Measurements from ENCODE around the gene LEMD3.

Gene LEMD3

DNA sequence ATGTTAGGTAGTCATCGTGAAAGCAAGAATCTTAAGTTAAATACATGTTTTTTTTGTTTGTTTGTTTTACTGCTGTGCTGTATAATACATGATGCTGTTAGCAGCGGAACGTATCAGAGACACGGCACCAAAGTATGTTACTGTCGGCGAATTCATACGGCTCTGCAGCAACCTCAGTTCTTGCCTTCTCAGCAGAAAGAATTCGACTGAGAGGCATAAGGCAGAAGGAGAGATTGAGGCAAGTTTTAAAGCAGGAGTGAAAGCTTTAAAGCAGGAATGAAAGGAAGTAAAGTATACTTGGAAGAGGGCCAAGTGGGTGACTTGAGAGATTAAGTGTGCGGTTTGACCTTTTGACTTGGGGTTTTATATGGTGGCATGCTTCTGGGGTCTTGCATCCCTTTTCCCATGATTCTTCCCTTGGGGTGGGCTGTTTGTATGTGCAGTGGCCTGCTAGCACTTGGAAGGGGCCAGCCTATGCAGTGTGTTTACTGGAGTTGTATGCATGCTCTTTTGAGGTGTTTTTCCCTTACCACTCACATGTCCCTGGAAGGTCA, 23.7 kb downstream of the LEMD3 start:
- Histone ChIP-seq H3K4me1 (ENCODE audit: insufficient read depth, low read length) (peaks cover 13% of the 10 kb centered on the region), H3K27me3 (ENCODE audit: insufficient read depth, low read length) (no peaks in the 10 kb centered on the region), H3K9ac (ENCODE audit: low read depth, low read length) (no peak overlapping the region), H3K9me3 (ENCODE audit: insufficient read depth, low read depth, low read length) (0 out of 2 replicates have a peak, but pooled peaks cover 3% of the 10 kb centered on the region), H3K36me3 (ENCODE audit: insufficient read depth, low read length) (no peaks in the 10 kb centered on the region), H3K4me3 (ENCODE audit: low read length) (no peak overlapping the region), H3K27ac (ENCODE audit: low read depth, low read length) (no peak overlapping the region)
- WGBS, result 93% methylated on average over 9 of the region's 9 CpGs

DNA sequence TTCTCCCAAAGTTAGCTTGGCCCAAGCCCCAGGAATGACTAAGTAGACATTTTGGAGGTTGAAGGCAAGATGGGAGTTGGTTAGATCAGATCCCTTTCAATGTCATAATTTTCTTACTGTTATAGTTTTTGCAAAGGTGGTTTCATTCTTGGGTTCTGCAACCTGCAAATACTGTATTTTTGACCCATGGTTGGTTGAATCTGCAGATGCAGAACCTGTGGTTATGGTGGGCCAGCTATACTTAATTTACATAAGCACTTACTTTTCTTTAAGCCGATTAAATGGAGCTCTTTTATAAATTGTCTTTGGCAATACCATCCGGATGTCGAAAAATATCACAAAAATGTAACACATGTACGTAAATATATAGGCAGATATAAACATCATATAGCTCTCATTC, 25.6 kb downstream of the LEMD3 start:
- Histone ChIP-seq H3K36me3 (ENCODE audit: insufficient read depth, low read length) (no peaks in the 10 kb centered on the region), H3K27me3 (ENCODE audit: insufficient read depth, low read length) (no peaks in the 10 kb centered on the region), H3K4me1 (ENCODE audit: insufficient read depth, low read length) (peaks cover 13% of the 10 kb centered on the region), H3K9ac (ENCODE audit: low read depth, low read length) (no peak overlapping the region), H3K4me3 (ENCODE audit: low read length) (no peak overlapping the region), H3K9me3 (ENCODE audit: insufficient read depth, low read depth, low read length) (0 out of 2 replicates have a peak, but pooled peaks cover 3% of the 10 kb centered on the region), H3K27ac (ENCODE audit: low read depth, low read length) (no peak overlapping the region)
- 98% methylated on average over 4 of the region's 4 CpGs for WGBS

DNA sequence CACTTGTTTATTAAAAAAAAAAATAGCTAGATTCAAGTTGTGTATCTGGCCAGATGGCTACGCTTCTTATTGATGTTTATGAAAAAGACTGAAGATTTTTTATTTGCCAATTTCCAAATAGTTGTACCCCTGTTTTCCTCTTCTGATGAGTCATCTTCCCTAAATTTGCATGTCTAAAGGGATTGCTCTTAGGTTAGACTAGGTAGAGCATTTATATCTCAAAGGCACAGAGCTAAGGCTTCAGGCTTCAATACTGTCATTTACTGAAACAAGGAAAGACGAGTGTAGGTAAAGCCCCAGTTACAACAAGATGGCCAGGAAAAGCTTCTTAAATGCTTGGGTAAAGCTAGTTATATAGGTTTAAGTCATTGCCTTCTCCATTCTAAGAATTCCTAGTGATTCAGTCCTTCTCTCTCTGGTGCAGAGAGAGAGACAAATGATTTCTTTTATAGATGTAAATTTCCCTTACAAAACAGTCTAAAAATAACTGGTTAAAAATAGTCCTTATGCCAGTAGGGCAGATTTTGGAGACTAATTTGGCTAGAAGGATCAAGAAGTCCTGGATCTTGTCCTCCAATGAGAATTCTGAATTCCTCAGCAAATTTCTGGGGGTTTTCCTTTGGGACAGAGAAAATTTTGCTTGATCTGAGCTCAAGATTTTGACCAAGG, 26.1 kb downstream of the LEMD3 start:
- Histone ChIP-seq H3K27ac (ENCODE audit: low read depth, low read length) (peak overlapping the region; percentile 25; the same call in 1 of the 2 replicates), H3K9ac (ENCODE audit: low read depth, low read length) (no peak overlapping the region), H3K27me3 (ENCODE audit: insufficient read depth, low read length) (no peaks in the 10 kb centered on the region), H3K4me1 (ENCODE audit: insufficient read depth, low read length) (peaks cover 13% of the 10 kb centered on the region), H3K9me3 (ENCODE audit: insufficient read depth, low read depth, low read length) (0 out of 2 replicates have a peak, but pooled peaks cover 3% of the 10 kb centered on the region), H3K36me3 (ENCODE audit: insufficient read depth, low read length) (no peaks in the 10 kb centered on the region), H3K4me3 (ENCODE audit: low read length) (no peak overlapping the region)
- WGBS, result 63% methylated on average over 2 of the region's 2 CpGs

DNA sequence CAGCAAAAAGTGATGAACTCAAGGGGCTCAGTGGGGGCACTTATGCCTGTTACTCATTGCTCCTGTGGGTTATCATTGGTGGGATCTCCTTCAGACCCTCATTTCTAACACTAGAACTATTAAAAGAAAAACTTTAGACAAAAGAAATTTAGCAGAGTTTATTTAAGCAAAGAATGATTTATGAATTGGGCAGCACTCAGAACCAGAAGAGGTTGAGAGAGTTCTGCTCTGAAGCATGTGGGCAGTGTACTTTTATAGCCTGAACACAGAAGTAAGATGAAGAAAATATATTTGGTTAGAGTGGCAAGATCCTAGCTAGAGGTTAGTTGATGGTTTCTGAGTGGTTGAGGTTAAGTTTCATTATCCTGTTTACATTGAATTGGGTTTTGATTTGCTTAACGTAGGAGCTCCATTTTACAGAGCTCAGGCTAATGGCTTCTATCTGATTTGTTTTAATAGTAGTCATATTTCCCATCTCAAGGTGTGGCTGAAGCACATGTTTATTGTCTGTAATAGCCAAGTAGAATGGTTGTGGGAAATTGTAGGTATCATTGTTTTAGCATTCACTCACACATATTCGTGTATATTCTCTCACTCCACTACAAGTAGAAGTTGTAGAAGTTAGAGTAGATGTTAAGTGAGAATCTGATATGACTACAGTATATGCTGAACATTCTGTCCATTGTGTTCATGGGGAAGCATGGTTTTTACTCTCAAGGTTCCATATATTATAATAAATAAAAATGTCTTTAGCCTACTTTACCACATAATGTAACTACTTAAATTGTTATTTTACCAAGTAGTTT, 27.6 kb downstream of the LEMD3 start:
- WGBS, result 100% methylated on average over 1 of the region's 2 CpGs
- no peak overlapping the region for H3K27ac ChIP-seq (ENCODE audit: low read depth, low read length)
- 0 out of 2 replicates have a peak, but pooled peaks cover 3% of the 10 kb centered on the region for H3K9me3 ChIP-seq (ENCODE audit: insufficient read depth, low read depth, low read length)
- H3K4me3 ChIP-seq (ENCODE audit: low read length), result no peak overlapping the region
- H3K36me3 ChIP-seq (ENCODE audit: insufficient read depth, low read length), result no peaks in the 10 kb centered on the region
- H3K27me3 ChIP-seq (ENCODE audit: insufficient read depth, low read length), result no peaks in the 10 kb centered on the region
- peaks cover 13% of the 10 kb centered on the region for H3K4me1 ChIP-seq (ENCODE audit: insufficient read depth, low read length)
- no peak overlapping the region for H3K9ac ChIP-seq (ENCODE audit: low read depth, low read length)

DNA sequence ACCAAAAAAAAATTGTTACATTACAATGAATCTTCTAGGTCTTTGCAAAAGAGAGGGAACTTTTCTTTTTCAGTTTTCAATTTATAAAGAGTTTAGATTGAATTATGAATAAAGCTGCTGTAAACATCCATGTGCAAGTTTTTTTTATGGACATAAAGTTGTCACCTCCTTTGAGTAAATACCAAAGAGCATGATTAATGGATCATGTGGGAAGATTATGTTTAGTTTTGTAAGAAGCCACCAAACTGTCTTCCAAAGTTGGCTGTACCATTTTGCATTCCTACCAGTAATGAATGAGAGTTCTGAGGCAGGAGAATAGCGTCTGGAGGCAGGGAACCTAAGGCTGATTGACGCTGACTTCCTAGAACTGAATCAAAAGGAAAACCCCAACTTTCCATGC, 30.2 kb downstream of the LEMD3 start:
- Histone ChIP-seq H3K4me3 (ENCODE audit: low read length) (no peak overlapping the region), H3K9ac (ENCODE audit: low read depth, low read length) (no peak overlapping the region), H3K27ac (ENCODE audit: low read depth, low read length) (no peak overlapping the region), H3K36me3 (ENCODE audit: insufficient read depth, low read length) (no peaks in the 10 kb centered on the region), H3K27me3 (ENCODE audit: insufficient read depth, low read length) (no peaks in the 10 kb centered on the region), H3K4me1 (ENCODE audit: insufficient read depth, low read length) (peaks cover 13% of the 10 kb centered on the region), H3K9me3 (ENCODE audit: insufficient read depth, low read depth, low read length) (0 out of 2 replicates have a peak, but pooled peaks cover 3% of the 10 kb centered on the region)
- 100% methylated on average over 2 of the region's 2 CpGs for WGBS

DNA sequence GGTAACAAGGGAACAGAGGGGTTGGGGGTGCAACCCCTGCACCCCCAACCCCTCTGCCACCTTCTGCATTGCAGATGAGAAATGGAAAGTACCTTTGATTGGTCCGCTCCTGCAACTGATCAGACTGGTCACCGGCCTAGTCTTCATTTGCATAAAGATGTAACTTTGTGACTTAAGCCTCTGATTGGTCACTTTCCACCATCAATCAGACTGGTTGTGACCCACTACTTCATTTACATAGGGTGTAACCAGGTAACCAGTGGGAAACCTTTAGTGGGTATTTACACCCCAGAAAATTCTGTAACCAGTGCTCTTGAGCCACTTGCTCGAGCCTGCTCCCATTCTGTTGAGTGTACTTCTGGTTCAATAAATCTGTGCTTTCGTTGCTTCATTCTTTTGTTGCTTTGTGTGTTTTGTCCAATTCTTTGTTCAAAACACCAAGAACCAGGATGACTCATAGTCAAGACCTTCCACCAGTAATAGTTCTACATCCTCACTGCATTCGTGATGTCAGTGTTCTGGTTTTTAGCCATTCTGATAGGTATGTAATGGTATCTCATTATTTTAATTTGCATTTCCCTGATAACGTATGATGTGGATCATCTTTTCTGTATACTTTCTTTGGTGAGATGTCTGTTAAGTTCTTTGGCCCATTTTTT, 30.8 kb downstream of the LEMD3 start:
- WGBS, result over 99% methylated on average over 6 of the region's 6 CpGs
- H3K4me3 ChIP-seq (ENCODE audit: low read length), result no peak overlapping the region
- no peak overlapping the region for H3K9ac ChIP-seq (ENCODE audit: low read depth, low read length)
- 0 out of 2 replicates have a peak, but pooled peaks cover 3% of the 10 kb centered on the region for H3K9me3 ChIP-seq (ENCODE audit: insufficient read depth, low read depth, low read length)
- H3K27me3 ChIP-seq (ENCODE audit: insufficient read depth, low read length), result no peaks in the 10 kb centered on the region
- no peaks in the 10 kb centered on the region for H3K36me3 ChIP-seq (ENCODE audit: insufficient read depth, low read length)
- no peak overlapping the region for H3K27ac ChIP-seq (ENCODE audit: low read depth, low read length)
- H3K4me1 ChIP-seq (ENCODE audit: insufficient read depth, low read length), result peaks cover 9% of the 10 kb centered on the region

DNA sequence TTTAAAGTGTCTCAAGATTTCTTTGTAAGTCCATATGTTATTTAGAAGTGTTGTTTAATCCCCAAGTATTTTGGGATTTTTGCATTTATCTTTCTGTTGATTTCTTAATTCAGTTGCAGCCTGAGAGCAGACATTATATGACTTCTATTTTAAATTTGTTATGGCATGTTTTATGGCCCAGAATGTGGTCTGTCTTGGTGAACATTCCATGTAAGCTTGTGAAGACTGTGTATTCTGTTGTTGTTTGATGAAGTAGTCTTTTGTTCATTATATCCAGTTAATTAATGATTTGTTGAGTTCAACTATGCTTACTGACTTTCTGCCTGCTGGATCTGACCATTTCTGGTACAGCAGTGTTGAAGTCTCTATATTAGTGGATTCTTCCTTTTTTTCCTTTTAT, 34.0 kb downstream of the LEMD3 start:
- H3K27me3 ChIP-seq (ENCODE audit: insufficient read depth, low read length), result no peaks in the 10 kb centered on the region
- H3K4me3 ChIP-seq (ENCODE audit: low read length), result no peak overlapping the region
- H3K4me1 ChIP-seq (ENCODE audit: insufficient read depth, low read length), result 0 out of 2 replicates have a peak, but pooled peaks cover 4% of the 10 kb centered on the region
- no peak overlapping the region for H3K27ac ChIP-seq (ENCODE audit: low read depth, low read length)
- no peak overlapping the region for H3K9ac ChIP-seq (ENCODE audit: low read depth, low read length)
- H3K36me3 ChIP-seq (ENCODE audit: insufficient read depth, low read length), result no peaks in the 10 kb centered on the region
- H3K9me3 ChIP-seq (ENCODE audit: insufficient read depth, low read depth, low read length), result no peaks in the 10 kb centered on the region

DNA sequence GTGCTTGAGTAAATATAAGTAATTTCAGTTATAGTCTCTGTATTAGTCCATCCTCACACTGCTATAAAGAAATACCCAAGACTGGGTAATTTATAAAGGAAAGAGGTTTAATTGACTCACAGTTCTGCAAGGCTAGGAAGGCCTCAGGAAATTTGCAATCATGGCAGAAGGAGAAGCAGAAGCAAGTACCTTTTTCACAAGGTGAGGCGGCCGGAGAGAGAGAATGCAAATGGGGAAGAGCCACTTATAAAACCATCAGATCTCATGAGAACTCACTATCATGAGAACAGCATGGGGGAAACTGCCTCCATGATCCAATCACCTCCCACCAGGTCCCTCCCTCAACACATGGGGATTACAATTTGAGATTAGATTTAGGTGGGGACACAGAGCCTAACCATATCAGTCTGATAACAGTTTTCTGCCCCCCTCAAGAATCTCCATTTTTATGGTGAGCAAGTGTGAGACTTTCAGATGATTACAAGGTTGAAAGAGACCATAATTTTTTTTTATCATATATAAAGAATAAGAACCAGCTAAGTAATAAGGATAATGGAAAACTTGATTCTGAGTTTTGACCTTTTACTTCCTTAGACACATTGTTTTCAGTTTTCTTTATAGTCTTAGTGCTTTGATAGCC, 35.6 kb downstream of the LEMD3 start:
- 0 out of 2 replicates have a peak, but pooled peaks cover 4% of the 10 kb centered on the region for H3K4me1 ChIP-seq (ENCODE audit: insufficient read depth, low read length)
- no peak overlapping the region for H3K4me3 ChIP-seq (ENCODE audit: low read length)
- H3K36me3 ChIP-seq (ENCODE audit: insufficient read depth, low read length), result no peaks in the 10 kb centered on the region
- no peak overlapping the region for H3K9ac ChIP-seq (ENCODE audit: low read depth, low read length)
- WGBS, result 81% methylated on average over 2 of the region's 2 CpGs
- no peak overlapping the region for H3K27ac ChIP-seq (ENCODE audit: low read depth, low read length)
- no peaks in the 10 kb centered on the region for H3K27me3 ChIP-seq (ENCODE audit: insufficient read depth, low read length)
- no peaks in the 10 kb centered on the region for H3K9me3 ChIP-seq (ENCODE audit: insufficient read depth, low read depth, low read length)

DNA sequence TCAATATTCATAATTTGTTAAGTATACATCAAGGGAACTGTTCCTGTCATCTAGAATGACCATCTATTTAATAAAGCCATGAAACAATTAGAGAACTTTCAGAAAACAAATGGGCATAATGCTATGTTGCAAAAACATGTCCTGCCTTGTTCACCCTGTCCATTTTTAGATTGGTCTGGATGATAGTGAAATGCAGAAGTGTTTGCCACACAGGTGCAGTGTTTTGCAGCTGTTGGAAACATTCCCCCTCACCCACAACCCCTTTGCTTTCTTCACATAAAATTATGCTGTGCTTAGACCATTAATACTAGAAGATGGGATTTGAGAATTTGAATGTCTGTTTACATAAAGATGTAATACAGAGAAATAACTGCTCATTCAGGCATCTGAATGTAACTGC, 36.5 kb downstream of the LEMD3 start:
- Histone ChIP-seq H3K27ac (ENCODE audit: low read depth, low read length) (no peak overlapping the region), H3K4me1 (ENCODE audit: insufficient read depth, low read length) (0 out of 2 replicates have a peak, but pooled peaks cover 4% of the 10 kb centered on the region), H3K27me3 (ENCODE audit: insufficient read depth, low read length) (no peaks in the 10 kb centered on the region), H3K36me3 (ENCODE audit: insufficient read depth, low read length) (no peaks in the 10 kb centered on the region), H3K4me3 (ENCODE audit: low read length) (no peak overlapping the region), H3K9ac (ENCODE audit: low read depth, low read length) (no peak overlapping the region), H3K9me3 (ENCODE audit: insufficient read depth, low read depth, low read length) (no peaks in the 10 kb centered on the region)

DNA sequence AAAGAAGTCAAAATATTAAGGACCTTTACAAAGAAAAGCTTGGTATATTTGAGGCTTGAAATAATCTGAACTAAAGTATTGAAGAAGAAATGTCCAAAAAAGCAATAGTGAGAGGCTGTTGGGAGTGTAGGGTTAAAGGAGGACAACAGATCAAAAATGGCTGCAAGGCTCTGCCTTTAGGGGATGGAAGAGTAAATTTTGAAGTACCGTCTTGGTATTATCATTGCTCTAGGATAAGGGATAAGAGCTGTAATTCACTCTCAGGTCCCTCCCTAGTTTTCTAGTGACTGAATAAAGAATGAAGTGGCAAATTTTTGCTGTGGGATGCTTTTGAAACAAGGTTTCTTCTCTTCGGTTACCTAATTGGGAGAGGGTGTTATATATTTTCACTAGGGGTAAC, 38.7 kb downstream of the LEMD3 start:
- Histone ChIP-seq H3K27me3 (ENCODE audit: insufficient read depth, low read length) (no peaks in the 10 kb centered on the region), H3K4me1 (ENCODE audit: insufficient read depth, low read length) (0 out of 2 replicates have a peak, but pooled peaks cover 4% of the 10 kb centered on the region), H3K27ac (ENCODE audit: low read depth, low read length) (no peak overlapping the region), H3K9me3 (ENCODE audit: insufficient read depth, low read depth, low read length) (no peaks in the 10 kb centered on the region), H3K36me3 (ENCODE audit: insufficient read depth, low read length) (peaks cover 2% of the 10 kb centered on the region; the same call in 1 of the 2 replicates), H3K4me3 (ENCODE audit: low read length) (no peak overlapping the region), H3K9ac (ENCODE audit: low read depth, low read length) (no peak overlapping the region)
- 93% methylated on average over 2 of the region's 2 CpGs for WGBS
